MG63 (cell line): ENCODE results near the gene MAST4. TPM values are rescaled to one million over a fixed set of nuclear protein-coding genes. Genes with fewer than 3 reads are reported as not detected.

Experiments
- DNase-seq: peaks from one replicate; pipeline ENCODE4 v3.0.0-alpha.2; 2020
- H3K27me3 ChIP-seq: fragments of 250-450 bp; sonication (Bioruptor Pico); 2 replicates; pipeline ENCODE4 v1.5.1; 2020; ENCODE audit warnings: mild to moderate bottlenecking, moderate library complexity
- H3K36me3 ChIP-seq: fragments of 250-450 bp; sonication (Bioruptor Pico); 2 replicates; pipeline ENCODE4 v1.5.1; 2020; ENCODE audit warnings: mild to moderate bottlenecking, moderate library complexity
- H3K4me3 ChIP-seq: fragments of 250-450 bp; sonication (Bioruptor Pico); 2 replicates; pipeline ENCODE4 v1.5.1; 2020; ENCODE audit warnings: mild to moderate bottlenecking, moderate library complexity
- H3K9me3 ChIP-seq: fragments of 250-450 bp; sonication (Bioruptor Pico); 2 replicates; pipeline ENCODE4 v1.5.1; 2020; ENCODE audit warnings: mild to moderate bottlenecking, moderate library complexity
- total RNA-seq: library from RNA; depleted of rRNA; stranded (reverse); fragments of >200 nt; shearing (Covaris generic); gene quantifications from 2 replicates; pipeline ENCODE4 v1.2.3, GENCODE V29; 2014; ENCODE audit warnings: low replicate concordance

The MAST4 gene
- total RNA-seq, 1 experiment from 2014 or later = 0.16 TPM

DNA sequence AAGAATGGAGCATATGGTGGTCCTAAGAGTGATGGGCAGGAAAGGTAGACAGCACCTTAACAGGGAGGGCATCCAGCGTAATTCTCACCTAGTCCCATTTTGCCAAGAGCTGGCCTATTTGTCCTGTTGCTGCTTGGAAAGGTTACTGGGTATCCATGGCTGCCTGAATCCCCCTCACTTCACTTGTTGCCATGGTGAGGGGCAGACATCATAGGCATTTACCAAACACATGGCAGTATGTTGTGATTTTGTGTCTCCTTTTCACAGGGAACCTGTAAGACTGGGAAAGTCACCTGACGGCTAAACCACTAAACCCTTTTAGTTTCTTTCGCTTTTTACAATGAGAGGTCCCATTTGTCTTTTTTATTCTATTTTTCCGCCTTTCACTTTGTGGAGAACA is 373.3 kb downstream of the MAST4 start:
- H3K36me3 ChIP-seq = no peaks in the 10 kb centered on the region
- no peaks in the 10 kb centered on the region for H3K27me3 ChIP-seq
- no peak for DNase-seq
- H3K9me3 ChIP-seq = no peaks in the 10 kb centered on the region
- no peak overlapping the region for H3K4me3 ChIP-seq

DNA sequence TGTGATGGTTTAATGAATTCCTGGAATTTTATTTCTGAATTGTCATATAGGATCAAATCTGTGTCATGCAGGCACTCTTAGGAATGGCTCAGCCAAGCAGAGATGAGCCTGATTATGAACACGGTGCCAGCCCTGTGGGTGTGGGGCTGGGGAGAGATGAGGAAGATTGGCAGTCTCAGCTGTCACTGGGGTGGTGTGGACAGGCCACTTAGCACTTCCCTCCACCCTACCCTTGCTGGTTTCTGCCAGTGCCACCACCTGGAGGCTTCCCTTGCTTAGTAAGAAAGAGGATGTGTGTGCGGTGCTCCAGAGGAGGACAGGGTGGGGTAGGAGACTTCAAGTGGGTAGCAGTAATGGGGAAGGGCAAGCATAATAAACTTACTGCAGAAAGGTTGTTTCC is 373.8 kb downstream of the MAST4 start:
- Histone ChIP-seq H3K9me3 (no peaks in the 10 kb centered on the region), H3K27me3 (no peaks in the 10 kb centered on the region), H3K36me3 (no peaks in the 10 kb centered on the region), H3K4me3 (no peak overlapping the region)
- DNase-seq = no peak

- H3K4me3 ChIP-seq = no peak overlapping the region
Measured at GRCh38 chr5:66972004-66972403, 375.8 kb downstream of the MAST4 start.

DNA sequence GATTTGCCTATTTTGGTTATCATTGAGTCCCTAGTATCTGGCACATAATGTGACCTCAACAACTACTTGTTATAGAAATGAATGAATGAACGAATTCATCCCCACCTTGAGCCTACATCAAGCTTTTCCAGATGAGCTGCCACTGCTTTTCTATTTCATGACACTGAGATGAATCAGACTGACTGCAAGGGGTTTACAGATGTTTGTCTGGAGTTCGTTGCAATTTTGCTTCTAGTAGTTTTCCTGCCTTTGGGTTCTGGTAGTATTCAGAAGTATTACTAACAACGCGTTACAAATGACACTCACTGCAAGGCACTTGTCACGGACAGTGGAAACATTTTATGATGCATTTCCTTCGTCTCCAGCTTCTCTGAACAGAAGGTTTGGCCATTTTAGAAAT is 378.1 kb downstream of the MAST4 start:
- H3K27me3 ChIP-seq = 0 out of 2 replicates have a peak, but pooled peaks cover 2% of the 10 kb centered on the region
- H3K9me3 ChIP-seq = no peaks in the 10 kb centered on the region
- no peak overlapping the region for H3K4me3 ChIP-seq
- no peaks in the 10 kb centered on the region for H3K36me3 ChIP-seq
- DNase-seq = no peak

More at GRCh38 chr5:66972004-66972403, 375.8 kb downstream of the MAST4 start:
- no peaks in the 10 kb centered on the region for H3K9me3 ChIP-seq
- no peak for DNase-seq
- no peaks in the 10 kb centered on the region for H3K36me3 ChIP-seq
- H3K27me3 ChIP-seq = no peaks in the 10 kb centered on the region

GRCh38 chr5:66976108-66976507 is 379.9 kb downstream of the MAST4 start:
- Histone ChIP-seq H3K27me3 (0 out of 2 replicates have a peak, but pooled peaks cover 2% of the 10 kb centered on the region), H3K9me3 (no peaks in the 10 kb centered on the region), H3K36me3 (no peaks in the 10 kb centered on the region), H3K4me3 (no peak overlapping the region)
- DNase-seq = no peak

GRCh38 chr5:66979738-66980137 is 383.5 kb downstream of the MAST4 start:
- no peak for DNase-seq
- H3K27me3 ChIP-seq = 0 out of 2 replicates have a peak, but pooled peaks cover 2% of the 10 kb centered on the region
- no peaks in the 10 kb centered on the region for H3K9me3 ChIP-seq
- H3K36me3 ChIP-seq = no peaks in the 10 kb centered on the region
- no peak overlapping the region for H3K4me3 ChIP-seq

- Histone ChIP-seq H3K36me3 (no peaks in the 10 kb centered on the region), H3K27me3 (0 out of 2 replicates have a peak, but pooled peaks cover 2% of the 10 kb centered on the region), H3K4me3 (no peak overlapping the region), H3K9me3 (no peaks in the 10 kb centered on the region)
- DNase-seq = no peak
Measured at GRCh38 chr5:66981266-66982055, 385.3 kb downstream of the MAST4 start.

DNA sequence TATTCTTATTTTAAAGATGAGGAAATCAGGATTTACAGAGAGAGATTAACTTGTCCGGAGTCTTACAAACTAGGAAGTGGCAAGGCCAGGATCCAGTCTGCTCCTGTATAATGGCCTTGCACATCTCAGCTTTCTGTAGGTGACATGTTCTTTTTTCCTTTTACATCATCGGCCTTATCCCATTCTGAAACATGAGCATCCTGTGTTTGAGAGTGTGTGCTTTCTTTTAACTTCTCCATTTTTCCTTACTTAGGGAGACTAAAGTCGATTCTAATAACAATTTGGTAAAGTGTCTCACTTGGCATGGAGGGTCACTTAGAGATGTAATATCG is 385.8 kb downstream of the MAST4 start:
- Histone ChIP-seq H3K9me3 (no peaks in the 10 kb centered on the region), H3K36me3 (no peaks in the 10 kb centered on the region), H3K27me3 (0 out of 2 replicates have a peak, but pooled peaks cover 2% of the 10 kb centered on the region), H3K4me3 (no peak overlapping the region)
- no peak for DNase-seq

- no peaks in the 10 kb centered on the region for H3K9me3 ChIP-seq
- H3K27me3 ChIP-seq = 0 out of 2 replicates have a peak, but pooled peaks cover 2% of the 10 kb centered on the region
- DNase-seq = no peak
Measured at GRCh38 chr5:66982470-66982869, 386.3 kb downstream of the MAST4 start.

DNA sequence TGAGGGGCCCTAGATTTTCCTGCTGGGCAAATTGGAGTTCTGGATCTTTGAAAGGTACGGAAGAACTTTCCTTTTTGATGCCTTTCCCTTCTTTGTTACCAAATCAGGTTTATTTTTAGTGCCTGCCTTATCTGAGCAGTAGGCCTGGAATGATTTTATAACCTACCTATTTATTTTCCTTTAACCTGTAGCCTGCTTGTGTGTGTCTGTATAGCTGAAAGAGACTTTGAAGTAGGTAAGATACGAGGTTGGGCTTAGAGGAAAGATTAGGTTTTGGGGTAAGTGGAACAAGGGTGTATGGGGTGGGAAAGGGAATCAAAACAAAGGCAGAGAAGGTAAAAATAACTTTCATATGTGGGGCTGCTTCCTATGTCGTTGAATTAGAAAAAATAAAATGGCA is 389.2 kb downstream of the MAST4 start:
- H3K27me3 ChIP-seq = no peaks in the 10 kb centered on the region
- no peaks in the 10 kb centered on the region for H3K36me3 ChIP-seq
- H3K9me3 ChIP-seq = no peaks in the 10 kb centered on the region
- no peak overlapping the region for H3K4me3 ChIP-seq
- no peak for DNase-seq

More at GRCh38 chr5:66982470-66982869, 386.3 kb downstream of the MAST4 start:
- no peaks in the 10 kb centered on the region for H3K36me3 ChIP-seq
- H3K4me3 ChIP-seq = no peak overlapping the region

DNA sequence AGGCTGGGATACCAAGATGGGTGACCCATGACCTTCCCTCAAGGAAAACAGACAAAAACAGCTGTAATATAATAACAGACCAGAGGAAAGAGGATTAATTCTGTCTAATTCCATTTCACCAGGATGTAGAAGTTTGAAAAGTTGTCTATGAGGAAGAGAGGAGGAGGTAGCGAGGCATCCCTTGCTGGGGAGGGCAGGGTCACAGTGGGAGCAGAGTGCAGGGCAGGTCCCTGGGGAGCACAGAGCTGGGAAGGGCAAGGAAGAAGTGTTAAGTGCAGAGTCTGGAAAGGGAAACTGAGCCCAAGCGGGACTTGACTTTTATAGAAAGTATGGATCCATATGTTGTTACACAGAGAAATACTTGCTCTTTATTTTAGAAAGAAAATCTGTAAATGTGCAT is 389.8 kb downstream of the MAST4 start:
- H3K9me3 ChIP-seq = no peaks in the 10 kb centered on the region
- H3K36me3 ChIP-seq = no peaks in the 10 kb centered on the region
- H3K27me3 ChIP-seq = no peaks in the 10 kb centered on the region
- no peak for DNase-seq
- no peak overlapping the region for H3K4me3 ChIP-seq

GRCh38 chr5:66986534-66986933 is 390.3 kb downstream of the MAST4 start:
- Histone ChIP-seq H3K27me3 (no peaks in the 10 kb centered on the region), H3K9me3 (no peaks in the 10 kb centered on the region), H3K36me3 (no peaks in the 10 kb centered on the region), H3K4me3 (no peak overlapping the region)
- DNase-seq = no peak

DNA sequence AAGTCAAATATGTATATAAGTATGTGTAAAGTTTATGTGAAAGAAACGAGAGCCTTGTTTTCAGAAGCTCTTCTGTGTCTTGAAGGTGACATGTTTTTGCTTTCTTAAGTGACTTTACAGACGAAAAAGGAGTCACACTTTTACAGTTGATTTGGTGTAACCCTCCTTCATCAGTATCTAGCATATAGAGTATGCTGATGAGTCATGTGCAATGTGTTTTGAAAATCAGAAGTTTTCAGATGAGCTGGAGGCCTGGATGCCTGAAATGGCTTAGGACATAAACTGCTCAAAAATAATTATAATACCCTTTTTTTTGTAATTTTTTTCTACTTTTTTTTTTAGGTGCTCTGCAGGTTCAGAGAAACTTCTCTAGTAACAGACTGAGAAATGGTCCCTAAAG is 390.9 kb downstream of the MAST4 start:
- H3K27me3 ChIP-seq = no peaks in the 10 kb centered on the region
- no peak overlapping the region for H3K4me3 ChIP-seq
- no peaks in the 10 kb centered on the region for H3K36me3 ChIP-seq
- H3K9me3 ChIP-seq = no peaks in the 10 kb centered on the region
- DNase-seq = no peak

GRCh38 chr5:66987540-66987939 is 391.3 kb downstream of the MAST4 start:
- Histone ChIP-seq H3K27me3 (no peaks in the 10 kb centered on the region), H3K4me3 (no peak overlapping the region), H3K36me3 (no peaks in the 10 kb centered on the region), H3K9me3 (no peaks in the 10 kb centered on the region)
- no peak for DNase-seq

DNA sequence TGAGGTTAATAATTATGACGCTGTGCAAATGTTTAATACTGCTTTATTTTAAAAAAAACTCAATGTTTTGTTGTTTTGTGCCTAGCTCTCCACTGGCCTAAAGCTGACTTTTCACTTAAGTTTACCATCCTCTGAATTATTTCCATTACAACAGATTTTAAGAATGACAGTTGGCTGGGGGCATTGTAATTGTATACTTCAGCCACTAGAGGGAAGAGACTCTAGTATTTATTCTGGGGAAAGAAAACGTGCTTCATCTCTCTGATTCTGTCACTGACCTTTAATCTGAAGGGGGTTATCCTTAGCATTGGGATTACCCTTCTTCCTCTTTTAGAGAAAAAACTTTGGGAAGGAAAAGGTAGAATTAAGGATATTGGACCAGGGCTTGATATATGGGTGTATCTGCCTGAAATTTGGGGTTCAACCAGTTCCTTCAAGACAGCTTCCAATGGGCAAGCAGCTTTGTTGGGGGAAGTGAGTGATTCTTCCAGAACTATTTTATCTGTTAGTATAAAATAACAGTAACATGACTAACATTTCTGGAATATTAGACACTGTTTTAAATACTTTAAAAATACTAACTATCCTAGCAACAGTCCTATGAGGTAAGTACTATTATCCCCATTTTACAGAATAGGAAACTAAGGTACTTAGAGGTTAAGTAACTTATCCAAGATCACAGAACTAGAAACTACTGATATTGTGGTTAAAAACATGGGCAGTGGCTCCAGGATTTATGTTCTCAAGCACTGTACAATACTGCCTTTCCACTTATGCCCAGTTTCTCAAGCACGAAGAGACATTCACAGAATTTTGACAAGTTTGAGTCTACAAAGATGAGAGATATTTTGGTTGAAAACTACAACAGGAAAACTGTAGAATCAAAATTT is 392.0 kb downstream of the MAST4 start:
- no peak for DNase-seq
- no peaks in the 10 kb centered on the region for H3K27me3 ChIP-seq
- H3K4me3 ChIP-seq = no peak overlapping the region
- H3K9me3 ChIP-seq = no peaks in the 10 kb centered on the region
- H3K36me3 ChIP-seq = no peaks in the 10 kb centered on the region

- DNase-seq = no peak
- Histone ChIP-seq H3K9me3 (no peaks in the 10 kb centered on the region), H3K36me3 (no peaks in the 10 kb centered on the region), H3K27me3 (no peaks in the 10 kb centered on the region), H3K4me3 (no peak overlapping the region)
Measured at GRCh38 chr5:66989286-66989685, 393.1 kb downstream of the MAST4 start.

DNA sequence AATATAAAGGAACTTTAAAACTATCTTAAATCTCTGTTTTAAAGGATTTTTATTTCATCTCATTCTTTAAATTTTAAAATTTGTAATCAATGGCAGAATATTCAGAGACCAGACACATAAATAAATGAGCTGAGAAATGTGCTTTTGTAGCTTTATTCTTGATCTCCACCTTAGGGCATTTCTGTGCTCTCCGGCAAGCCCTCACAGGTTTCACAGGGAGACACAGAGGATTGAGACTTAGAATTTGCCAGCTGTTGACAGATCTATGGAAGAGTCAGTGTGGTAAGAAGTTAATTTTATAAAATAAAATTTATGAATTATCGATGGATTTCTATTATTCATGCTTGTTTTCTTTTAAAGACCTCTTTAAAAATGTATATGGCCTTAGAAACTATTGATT is 393.6 kb downstream of the MAST4 start:
- no peak for DNase-seq
- H3K36me3 ChIP-seq = no peaks in the 10 kb centered on the region
- no peaks in the 10 kb centered on the region for H3K27me3 ChIP-seq
- no peak overlapping the region for H3K4me3 ChIP-seq
- H3K9me3 ChIP-seq = no peaks in the 10 kb centered on the region
